GM19397 (cell line): ENCODE results near the gene ABCD3.
"Not testable (repeated sequence)": the region's sequence is repeated elsewhere in the genome, so short reads cannot be mapped to it uniquely, and the experiment has no call there.

Experiments
- ATAC-seq: cut with Tn5 transposase; IDR thresholded peaks from one replicate; pipeline ENCODE4 v1.9.1; 2021; ENCODE audit warnings: mild to moderate bottlenecking, moderate library complexity; ENCODE audit not compliant: unreplicated experiment

Gene ABCD3

GRCh38 chr1:94411237-94411636, 7.0 kb upstream of the ABCD3 start:
- peak; percentile 82 for ATAC-seq

GRCh38 chr1:94413311-94413710, 4.9 kb upstream of the ABCD3 start:
- ATAC-seq: no peak

GRCh38 chr1:94416901-94417727, 1.1 kb upstream of the ABCD3 start:
- no peak for ATAC-seq

GRCh38 chr1:94417728-94417977, 536 bp upstream of the ABCD3 start:
- ATAC-seq: no peak

GRCh38 chr1:94418664-94419655, 771 bp downstream of the ABCD3 start:
- ATAC-seq: peak; percentile 37

GRCh38 chr1:94422115-94422820, 4.1 kb downstream of the ABCD3 start:
- ATAC-seq: no peak

- no peak for ATAC-seq
Observed at GRCh38 chr1:94425821-94426484, 7.8 kb downstream of the ABCD3 start.

GRCh38 chr1:94426485-94426870, 8.3 kb downstream of the ABCD3 start:
- ATAC-seq: not testable (repeated sequence)

GRCh38 chr1:94428441-94428840, 10.3 kb downstream of the ABCD3 start:
- no peak for ATAC-seq

- ATAC-seq: not testable (repeated sequence)
Observed at GRCh38 chr1:94428927-94429528, 10.8 kb downstream of the ABCD3 start.

GRCh38 chr1:94430066-94430465, 11.9 kb downstream of the ABCD3 start:
- not testable (repeated sequence) for ATAC-seq

GRCh38 chr1:94433866-94434265, 15.7 kb downstream of the ABCD3 start:
- no peak for ATAC-seq

- ATAC-seq: no peak
Observed at GRCh38 chr1:94434365-94435045, 16.3 kb downstream of the ABCD3 start.

GRCh38 chr1:94438692-94439276, 20.6 kb downstream of the ABCD3 start:
- ATAC-seq: no peak

GRCh38 chr1:94440088-94440487, 21.9 kb downstream of the ABCD3 start:
- ATAC-seq: no peak

- ATAC-seq: not testable (repeated sequence)
Observed at GRCh38 chr1:94443067-94443466, 24.9 kb downstream of the ABCD3 start.

GRCh38 chr1:94444819-94445218, 26.6 kb downstream of the ABCD3 start:
- not testable (repeated sequence) for ATAC-seq

- not testable (repeated sequence) for ATAC-seq
Observed at GRCh38 chr1:94445733-94446132, 27.5 kb downstream of the ABCD3 start.

- ATAC-seq: not testable (repeated sequence)
Observed at GRCh38 chr1:94446177-94446576, 28.0 kb downstream of the ABCD3 start.
